PC-9 (cell line): ENCODE data around the gene WDR27.

Experiments used
- CTCF ChIP-seq: fragments of 200-600 bp; sonication (generic); conservative IDR thresholded peaks from 2 replicates; pipeline ENCODE4 v1.6.1; 2017; ENCODE audit warnings: mixed run types, antibody characterized with exemption, mild to moderate bottlenecking, moderate library complexity
- EZH2 ChIP-seq: fragments of 200-600 bp; sonication (generic); IDR thresholded peaks from 2 replicates; pipeline ENCODE4 v1.8.0; 2017; ENCODE audit warnings: antibody characterized with exemption, low read depth

GRCh38 chr6:169503422-169504152 lies 198.2 kb downstream of the WDR27 start:
- TF ChIP-seq CTCF (no peak), EZH2 (no peak)
